ENCODE measurements around the gene ZNF483. TPM values are rescaled to one million over a fixed set of nuclear protein-coding genes. Genes with fewer than 3 reads are reported as not detected.

ZNF483 gene
- total RNA-seq, 2 experiments from 2014 or later: 0.06 to 3.2 TPM

- ChIA-PET CTCF (ENCODE audit: unreplicated experiment) (no interaction called here), POLR2A (interaction anchor here (0.5 to 1.1 kb wide), 5 partner anchors 16 to 149 kb away, joined by 3 to 7 read pairs (median 3); no protein-coding TSS in a partner anchor)
- Histone ChIP-seq H3K9me3 (ENCODE audit: low read length) (no peaks in the 10 kb centered on the region), H4K20me1 (ENCODE audit: insufficient read depth, low read length) (no peaks in the 10 kb centered on the region), H3K4me3 (ENCODE audit: low read depth, low read length, poor library complexity, severe bottlenecking) (no peak overlapping the region), H2AFZ (ENCODE audit: low read length) (no peak overlapping the region), H3K79me2 (ENCODE audit: insufficient read depth, low read depth, low read length) (no peaks in the 10 kb centered on the region), H3K4me1 (ENCODE audit: insufficient read depth, low read length, poor library complexity, severe bottlenecking) (no peaks in the 10 kb centered on the region), H3K9me2 (ENCODE audit: insufficient read depth, low read length) (no peaks in the 10 kb centered on the region), H3K4me2 (ENCODE audit: low read length) (no peak overlapping the region), H3K36me3 (ENCODE audit: insufficient read depth, low read length) (no peaks in the 10 kb centered on the region), H3K27ac (ENCODE audit: low read depth, low read length, poor library complexity, severe bottlenecking) (no peak overlapping the region)
- TF ChIP-seq CTCF (conservative IDR thresholded peaks at IDR 0.05; ENCODE audit: low read length): no peak
- TF ChIP-seq EZH2phosphoT487 (IDR thresholded peaks at IDR 0.05; ENCODE audit: borderline replicate concordance, low read depth, low read length): no peak
- intact Hi-C loops (cut with micrococcal nuclease; ENCODE audit: unreplicated experiment): no loop called here
- no TSS peak for BruUV-seq (replicated peaks)
- DNase-seq (ENCODE audit: low spot score): no peak
These were observed 48.1 kb downstream of the ZNF483 start for GRCh38 chr9:111572950-111573604.

GRCh38 chr9:111582888-111583287 lies 57.9 kb downstream of the ZNF483 start:
- Histone ChIP-seq H3K9me2 (ENCODE audit: insufficient read depth, low read length) (no peaks in the 10 kb centered on the region), H3K9me3 (ENCODE audit: low read length) (no peaks in the 10 kb centered on the region), H2AFZ (ENCODE audit: low read length) (no peak overlapping the region), H3K36me3 (ENCODE audit: insufficient read depth, low read length) (no peaks in the 10 kb centered on the region), H3K79me2 (ENCODE audit: insufficient read depth, low read depth, low read length) (no peaks in the 10 kb centered on the region), H3K27ac (ENCODE audit: low read depth, low read length, poor library complexity, severe bottlenecking) (no peak overlapping the region), H3K4me3 (ENCODE audit: low read depth, low read length, poor library complexity, severe bottlenecking) (no peak overlapping the region), H3K4me1 (ENCODE audit: insufficient read depth, low read length, poor library complexity, severe bottlenecking) (no peaks in the 10 kb centered on the region), H4K20me1 (ENCODE audit: insufficient read depth, low read length) (no peaks in the 10 kb centered on the region), H3K4me2 (ENCODE audit: low read length) (no peak overlapping the region)
- no TSS peak for BruUV-seq (replicated peaks)
- intact Hi-C loops (cut with micrococcal nuclease; ENCODE audit: unreplicated experiment): no loop called here
- no peak for DNase-seq (ENCODE audit: low spot score)
- POLR2A ChIA-PET: no interaction called here
- CTCF ChIA-PET (ENCODE audit: unreplicated experiment): no interaction called here
- no peak for TF ChIP-seq EZH2phosphoT487 (IDR thresholded peaks at IDR 0.05; ENCODE audit: borderline replicate concordance, low read depth, low read length)
- TF ChIP-seq CTCF (conservative IDR thresholded peaks at IDR 0.05; ENCODE audit: low read length): no peak

GRCh38 chr9:111586378-111586777 lies 61.4 kb downstream of the ZNF483 start:
- no peaks in the 10 kb centered on the region for H3K36me3 ChIP-seq (ENCODE audit: insufficient read depth, low read length)
- no peak overlapping the region for H3K4me2 ChIP-seq (ENCODE audit: low read length)
- H3K79me2 ChIP-seq (ENCODE audit: insufficient read depth, low read depth, low read length): no peaks in the 10 kb centered on the region
- H4K20me1 ChIP-seq (ENCODE audit: insufficient read depth, low read length): no peaks in the 10 kb centered on the region
- no TSS peak for BruUV-seq (replicated peaks)
- no peak overlapping the region for H3K4me3 ChIP-seq (ENCODE audit: low read depth, low read length, poor library complexity, severe bottlenecking)
- ChIA-PET CTCF (ENCODE audit: unreplicated experiment) (no interaction called here), POLR2A (interaction anchor here (0.7 kb wide), 1 partner anchor 527 kb away, joined by 4 read pairs; no protein-coding TSS in a partner anchor)
- H3K9me3 ChIP-seq (ENCODE audit: low read length): no peaks in the 10 kb centered on the region
- intact Hi-C loops (cut with micrococcal nuclease; ENCODE audit: unreplicated experiment): no loop called here
- H3K9me2 ChIP-seq (ENCODE audit: insufficient read depth, low read length): no peaks in the 10 kb centered on the region
- H2AFZ ChIP-seq (ENCODE audit: low read length): no peak overlapping the region
- no peaks in the 10 kb centered on the region for H3K4me1 ChIP-seq (ENCODE audit: insufficient read depth, low read length, poor library complexity, severe bottlenecking)
- TF ChIP-seq CTCF (conservative IDR thresholded peaks at IDR 0.05; ENCODE audit: low read length): no peak
- TF ChIP-seq EZH2phosphoT487 (IDR thresholded peaks at IDR 0.05; ENCODE audit: borderline replicate concordance, low read depth, low read length): no peak
- no peak overlapping the region for H3K27ac ChIP-seq (ENCODE audit: low read depth, low read length, poor library complexity, severe bottlenecking)
- DNase-seq (ENCODE audit: low spot score): no peak

All from OCI-LY7 (cell line).